H9 (cell line): Measurements from ENCODE around the gene TMEM267. TPM values are rescaled to one million over a fixed set of nuclear protein-coding genes. Genes with fewer than 3 reads are reported as not detected.
"Not testable (repeated sequence)": the region's sequence is repeated elsewhere in the genome, so short reads cannot be mapped to it uniquely, and the experiment has no call there.

Experiments used
- DNase-seq: peaks from one replicate; pipeline ENCODE4 v3.0.0-alpha.2; 2017
- H2AFZ ChIP-seq: one replicate; pipeline ENCODE4 v1.6.1; 2013; ENCODE audit warnings: mild to moderate bottlenecking, low read length, control low read depth, moderate library complexity
- H2AK5ac ChIP-seq: 2 replicates; pipeline ENCODE4 v1.6.1; 2013; ENCODE audit warnings: low read length, control low read depth, mixed read lengths; ENCODE audit not compliant: insufficient read length
- H2BK120ac ChIP-seq: one replicate; pipeline ENCODE4 v1.6.1; 2013; ENCODE audit warnings: low read depth, mild to moderate bottlenecking, low read length, control low read depth, inconsistent platforms; ENCODE audit not compliant: poor library complexity, severe bottlenecking
- H2BK12ac ChIP-seq: 2 replicates; pipeline ENCODE4 v1.6.1; 2013; ENCODE audit warnings: low read length, control low read depth, mixed read lengths, low read depth; ENCODE audit not compliant: insufficient read length
- H2BK15ac ChIP-seq: 2 replicates; pipeline ENCODE4 v1.6.1; 2013; ENCODE audit warnings: low read depth, low read length, control low read depth
- H2BK20ac ChIP-seq: one replicate; pipeline ENCODE4 v1.6.1; 2013; ENCODE audit warnings: low read depth, mild to moderate bottlenecking, low read length, control low read depth, inconsistent platforms; ENCODE audit not compliant: poor library complexity, severe bottlenecking
- H2BK5ac ChIP-seq: 2 replicates; pipeline ENCODE4 v1.6.1; 2013; ENCODE audit warnings: low read length, control low read depth, mixed read lengths; ENCODE audit not compliant: insufficient read length
- H3K14ac ChIP-seq: 2 replicates; pipeline ENCODE4 v1.6.1; 2013; ENCODE audit warnings: low read length, control low read depth; ENCODE audit not compliant: insufficient read depth
- H3K18ac ChIP-seq: 2 replicates; pipeline ENCODE4 v1.6.1; 2013; ENCODE audit warnings: low read depth, mild to moderate bottlenecking, mixed read lengths, low read length, control low read depth; ENCODE audit not compliant: insufficient read length
- H3K23ac ChIP-seq: 2 replicates; pipeline ENCODE4 v1.6.1; 2013; ENCODE audit warnings: low read length, control low read depth, mixed read lengths, low read depth; ENCODE audit not compliant: insufficient read length
- H3K23me2 ChIP-seq: 2 replicates; pipeline ENCODE4 v1.6.1; 2013; ENCODE audit warnings: low read depth, mild to moderate bottlenecking, mixed read lengths, low read length, control low read depth; ENCODE audit not compliant: insufficient read length, poor library complexity, severe bottlenecking
- H3K27ac ChIP-seq: 2 replicates; pipeline ENCODE4 v1.5.1; 2013; ENCODE audit warnings: low read length, control low read depth, mixed read lengths, low read depth; ENCODE audit not compliant: insufficient read length
- H3K27me3 ChIP-seq: 2 replicates; pipeline ENCODE4 v1.6.1; 2013; ENCODE audit warnings: low read length, control low read depth, inconsistent platforms; ENCODE audit not compliant: insufficient read depth
- H3K4ac ChIP-seq: 2 replicates; pipeline ENCODE4 v1.6.1; 2013; ENCODE audit warnings: low read depth, mild to moderate bottlenecking, control low read depth, inconsistent platforms, low read length, moderate library complexity
- H3K4me1 ChIP-seq: 2 replicates; pipeline ENCODE4 v1.6.1; 2013; ENCODE audit warnings: low read length, control low read depth, inconsistent platforms; ENCODE audit not compliant: insufficient read depth
- H3K4me2 ChIP-seq: 2 replicates; pipeline ENCODE4 v1.6.1; 2013; ENCODE audit warnings: low read length, control low read depth, mixed read lengths; ENCODE audit not compliant: insufficient read length, insufficient read depth
- H3K56ac ChIP-seq: 2 replicates; pipeline ENCODE4 v1.6.1; 2013; ENCODE audit warnings: low read depth, mild to moderate bottlenecking, mixed read lengths, low read length, control low read depth; ENCODE audit not compliant: insufficient read length
- H3K79me1 ChIP-seq: 2 replicates; pipeline ENCODE4 v1.6.1; 2013; ENCODE audit warnings: low read depth, mild to moderate bottlenecking, moderate library complexity, low read length, control low read depth, inconsistent platforms; ENCODE audit not compliant: insufficient read depth, poor library complexity, severe bottlenecking
- H3K79me2 ChIP-seq: 2 replicates; pipeline ENCODE4 v1.6.1; 2013; ENCODE audit warnings: low read length, control low read depth, inconsistent platforms; ENCODE audit not compliant: insufficient read depth
- H3K9ac ChIP-seq: 2 replicates; pipeline ENCODE4 v1.6.1; 2013; ENCODE audit warnings: low read length, control low read depth, mixed read lengths; ENCODE audit not compliant: insufficient read length; ENCODE audit errors: extremely low read depth
- H3K9me3 ChIP-seq: one replicate; pipeline ENCODE4 v1.6.1; 2013; ENCODE audit warnings: low read depth, low read length, inconsistent platforms; ENCODE audit not compliant: control insufficient read depth
- H3T11ph ChIP-seq: one replicate; pipeline ENCODE4 v1.6.1; 2013; ENCODE audit warnings: mild to moderate bottlenecking, low read length, control low read depth, inconsistent platforms
- H4K20me1 ChIP-seq: one replicate; pipeline ENCODE4 v1.6.1; 2013; ENCODE audit not compliant: control insufficient read depth, insufficient read length, insufficient read depth
- H4K5ac ChIP-seq: 2 replicates; pipeline ENCODE4 v1.6.1; 2013; ENCODE audit warnings: low read depth, mild to moderate bottlenecking, mixed read lengths, low read length, control low read depth; ENCODE audit not compliant: insufficient read length
- H4K8ac ChIP-seq: replicated peaks from 2 replicates; pipeline ENCODE4 v1.6.1; 2013; ENCODE audit warnings: low read length, control low read depth, mixed read lengths, low read depth; ENCODE audit not compliant: insufficient read length
- H4K91ac ChIP-seq: 2 replicates; pipeline ENCODE4 v1.6.1; 2013; ENCODE audit warnings: low read depth, mild to moderate bottlenecking, moderate library complexity, mixed read lengths, low read length, control low read depth; ENCODE audit not compliant: insufficient read length
- H3K27ac Mint-ChIP-seq, 3 experiments: 2 replicates in 2 of 3; 3 replicates in 1 of 3; pipeline ENCODE4 v1.8.0; 2020 to 2021; ENCODE audit warnings: mixed read lengths in 3 of 3, mild to moderate bottlenecking in 1 of 3, moderate library complexity in 1 of 3
- H3K27me3 Mint-ChIP-seq: 2 replicates; pipeline ENCODE4 v1.8.0; 2021; ENCODE audit warnings: low read depth, mild to moderate bottlenecking, moderate library complexity, mixed read lengths
- H3K36me3 Mint-ChIP-seq, 3 experiments: 2 replicates in 2 of 3; 3 replicates in 1 of 3; pipeline ENCODE4 v1.8.0; 2020 to 2021; ENCODE audit warnings: low read depth in 3 of 3, mixed read lengths in 3 of 3; ENCODE audit not compliant: insufficient read depth in 1 of 3
- H3K4me1 Mint-ChIP-seq, 2 experiments: 2 replicates each; pipeline ENCODE4 v1.8.0; 2020; ENCODE audit warnings: mixed read lengths in 2 of 2
- H3K4me3 Mint-ChIP-seq, 2 experiments: 2 replicates in 1 of 2; 3 replicates in 1 of 2; pipeline ENCODE4 v1.8.0; 2020 to 2021; ENCODE audit warnings: mild to moderate bottlenecking in 2 of 2, mixed read lengths in 2 of 2, moderate library complexity in 1 of 2
- H3K9me3 Mint-ChIP-seq, 2 experiments: 2 replicates in 1 of 2; 3 replicates in 1 of 2; pipeline ENCODE4 v1.8.0; 2020; ENCODE audit warnings: mild to moderate bottlenecking in 2 of 2, mixed read lengths in 2 of 2, moderate library complexity in 1 of 2
- CTCF ChIP-seq: fragments of 200-600 bp; sonication (generic); conservative IDR thresholded peaks from 3 replicates; pipeline ENCODE4 v1.8.0; 2021; ENCODE audit warnings: antibody characterized with exemption, mild to moderate bottlenecking
- WGBS: extraction: QIAGEN DNeasy Blood & Tissue Kit; methylation state at CpG from one replicate; pipeline ENCODE4 v1.1.7; 2013; ENCODE audit warnings: missing lambda C conversion rate, low lambda C conversion rate, mixed read lengths; ENCODE audit not compliant: insufficient read length; ENCODE audit errors: extremely low coverage; 5-methylcytosine and 5-hydroxymethylcytosine counted together
- total RNA-seq: library from RNA; stranded (reverse); gene quantifications from 2 replicates; pipeline ENCODE4 v1.2.1, GENCODE V29; 2021

The TMEM267 gene
- total RNA-seq, 1 experiment from 2014 or later = 5.1 TPM

- Histone ChIP-seq H2AFZ (no peak overlapping the region), H3T11ph (no peak overlapping the region), H3K56ac (no peak overlapping the region), H3K4ac (no peak overlapping the region), H3K18ac (no peak overlapping the region), H3K4me1 (no peaks in the 10 kb centered on the region; the same call in 1 of the 2 replicates), H2BK15ac (no peak overlapping the region), H3K4me2 (peak overlapping the region; percentile 61), H4K5ac (no peak overlapping the region), H3K23me2 (peaks cover 6% of the 10 kb centered on the region), H4K8ac (no peak overlapping the region), H3K23ac (no peak overlapping the region), H2BK12ac (no peak overlapping the region), H2BK20ac (no peak overlapping the region), H2BK5ac (no peak overlapping the region), H3K27me3 (no peaks in the 10 kb centered on the region), H3K14ac (no peak overlapping the region), H2BK120ac (no peak overlapping the region), H2AK5ac (no peak overlapping the region), H3K9me3 (no peaks in the 10 kb centered on the region), H3K27ac (no peak overlapping the region), H3K79me2 (no peaks in the 10 kb centered on the region; the same call in 1 of the 2 replicates), H4K91ac (no peak overlapping the region), H3K79me1 (no peaks in the 10 kb centered on the region), H3K9ac (peak overlapping the region; percentile 90), H4K20me1 (no peaks in the 10 kb centered on the region)
- WGBS = no CpG with 5 or more reads among the region's 4 CpGs
- Mint-ChIP-seq H3K27me3 (peaks cover 4% of the 10 kb centered on the region; the same call in 1 of the 2 replicates), H3K36me3 (peaks cover 25 to 29% (median 28%) of the 10 kb centered on the region in 3 experiments), H3K27ac (peak overlapping the region; percentile 3 to 98 (median 97); a peak in 4 of 7 replicates), H3K4me1 (peaks cover 15 to 16% of the 10 kb centered on the region in 2 experiments), H3K4me3 (peak overlapping the region; percentile 93 to 94), H3K9me3 (peaks cover 17 to 20% of the 10 kb centered on the region in 2 experiments)
- no peak for DNase-seq
- no peak for TF ChIP-seq CTCF
These were observed 30.4 kb upstream of the TMEM267 start for GRCh38 chr5:43514025-43514424.

GRCh38 chr5:43511062-43511461 is 27.4 kb upstream of the TMEM267 start:
- H3K56ac ChIP-seq, H3T11ph ChIP-seq, H3K27me3 ChIP-seq, H3K4me2 ChIP-seq, H3K4ac ChIP-seq, H3K23ac ChIP-seq, H3K9ac ChIP-seq, H4K91ac ChIP-seq, H3K4me1 ChIP-seq, H2AFZ ChIP-seq, H3K27ac ChIP-seq, H2BK12ac ChIP-seq, H3K4me3 Mint-ChIP-seq, H2BK5ac ChIP-seq, DNase-seq, H3K9me3 ChIP-seq, H3K79me2 ChIP-seq, H3K14ac ChIP-seq, H3K23me2 ChIP-seq, H2BK120ac ChIP-seq, H2BK15ac ChIP-seq, H3K18ac ChIP-seq, H3K79me1 ChIP-seq, H4K20me1 ChIP-seq, H4K5ac ChIP-seq, H3K27ac Mint-ChIP-seq, H4K8ac ChIP-seq, H2AK5ac ChIP-seq, H2BK20ac ChIP-seq, H3K27me3 Mint-ChIP-seq: not testable (repeated sequence)
- Mint-ChIP-seq H3K4me1 (peaks cover 15 to 16% of the 10 kb centered on the region in 2 experiments), H3K9me3 (peaks cover 17 to 20% of the 10 kb centered on the region in 2 experiments), H3K36me3 (peaks cover 31 to 42% (median 41%) of the 10 kb centered on the region in 3 experiments)
- no CpG with 5 or more reads among the region's 36 CpGs for WGBS
